Vagina (tissue), 2 donors: Measurements from ENCODE around the gene MAP3K20. TPM values are rescaled to one million over a fixed set of nuclear protein-coding genes. Genes with fewer than 3 reads are reported as not detected.
A peak's percentile ranks its signal among the peaks of the same experiment; 100 is the strongest.

Experiments
- DNase-seq, 2 donors: peaks; one replicate each; pipeline ENCODE4 v3.0.0-alpha.2; 2017; ENCODE audit errors: extremely low spot score in 2 of 2
- H3K27ac ChIP-seq: fragments of 200-600 bp; sonication (generic); one replicate; pipeline ENCODE4 v1.5.1; 2019
- H3K27me3 ChIP-seq: fragments of 200-600 bp; sonication (generic); one replicate; pipeline ENCODE4 v1.5.1; 2019
- H3K36me3 ChIP-seq, 2 donors: fragments of 200-600 bp; sonication (generic); one replicate each; pipeline ENCODE4 v1.5.1; 2017 to 2019
- H3K4me1 ChIP-seq: fragments of 200-600 bp; sonication (generic); one replicate; pipeline ENCODE4 v1.5.1; 2019
- H3K4me3 ChIP-seq, 2 donors: fragments of 200-600 bp; sonication (generic); 1 replicate in 1 of 2; 2 replicates in 1 of 2; pipeline ENCODE4 v1.5.1; 2016 to 2019
- H3K9me3 ChIP-seq: fragments of 200-600 bp; sonication (generic); one replicate; pipeline ENCODE4 v1.5.1; 2019
- POLR2A ChIP-seq, 2 donors: fragments of 450-650 bp; IDR thresholded peaks; one replicate each; pipeline ENCODE4 v1.6.1; 2017; ENCODE audit warnings: antibody characterized with exemption in 2 of 2, mild to moderate bottlenecking in 2 of 2, moderate library complexity in 2 of 2
- POLR2AphosphoS5 ChIP-seq, 2 donors: sonication (generic); formaldehyde crosslinking; IDR thresholded peaks; one replicate each; pipeline ENCODE4 v1.9.0; 2017; ENCODE audit warnings: antibody characterized with exemption in 2 of 2, mild to moderate bottlenecking in 2 of 2, low read depth in 1 of 2; ENCODE audit not compliant: insufficient read depth in 1 of 2
- intact Hi-C: fragments of 100-400 bp; cut with DNase I; formaldehyde crosslinking; loops from one replicate; pipeline ENCODE4 v1.15.1; 2023
- total RNA-seq: library from RNA; depleted of rRNA; stranded (reverse); fragments of >200 nt; gene quantifications from one replicate; pipeline ENCODE4 v1.2.3, GENCODE V29; 2016
- TF ChIP-seq, protein P1 (sequence below), 3 experiments: fragments of 450-650 bp in 2 of 3; fragments of 200-600 bp in 1 of 3; sonication (generic) in 1 of 3; IDR thresholded peaks; one replicate each; pipeline ENCODE4 v1.5.1; 2017 to 2019; ENCODE audit warnings: antibody characterized with exemption in 3 of 3, mild to moderate bottlenecking in 2 of 3, moderate library complexity in 2 of 3

Gene MAP3K20
- 59.4 TPM for total RNA-seq

DNA sequence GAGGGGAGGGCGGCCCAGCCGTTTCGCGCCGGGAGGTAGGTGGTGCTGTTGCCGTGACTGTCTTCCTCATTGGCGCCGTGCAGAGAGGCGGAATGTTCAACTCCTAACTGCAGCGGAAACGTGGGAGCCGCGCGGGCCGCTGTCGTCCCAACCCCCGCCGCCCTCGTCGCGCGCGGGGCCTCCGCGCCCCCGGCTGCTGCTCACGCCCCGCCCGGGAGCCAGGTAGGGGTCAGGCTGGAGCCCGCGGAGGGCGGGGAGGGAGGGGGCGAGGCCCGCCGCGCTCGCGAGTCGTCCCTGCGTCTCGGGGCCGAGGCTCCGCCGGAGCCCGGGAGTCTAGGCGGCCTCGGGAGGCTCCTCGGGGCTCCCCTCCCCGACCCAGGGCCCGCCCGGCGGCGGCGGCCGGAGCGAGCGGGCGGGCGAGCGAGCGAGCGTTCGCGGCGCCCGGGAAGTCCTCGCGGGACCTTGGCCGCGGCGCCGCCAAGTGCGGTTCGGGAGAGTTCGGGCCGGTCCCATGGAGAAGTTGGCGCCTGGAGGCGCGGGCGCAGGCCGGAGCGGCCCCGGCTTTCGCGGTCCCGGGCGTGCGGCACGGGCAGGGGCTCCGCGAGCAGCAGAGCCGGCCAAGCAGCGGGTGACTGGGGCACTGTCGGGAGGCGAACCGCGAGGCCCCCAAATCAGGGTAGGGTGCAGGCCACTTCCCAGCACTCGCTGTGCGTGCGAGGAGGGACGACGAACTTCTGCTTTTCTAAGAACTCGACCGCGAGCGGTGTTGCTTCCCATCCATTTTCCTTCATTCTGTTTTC lies at the start of gene MAP3K20:
Gene MAP3K20, plus strand, starts transcription at position 66 of the 800 bp plus-strand sequence. CDS start 15,186 bp downstream, outside the sequence.
- no peaks in the 10 kb centered on the region for H3K9me3 ChIP-seq
- H3K36me3 ChIP-seq: no peaks in the 10 kb centered on the region
- TF ChIP-seq POLR2A (IDR thresholded peaks at IDR 0.05) (peak in 1 of 2 donors; percentile 67), POLR2AphosphoS5 (IDR thresholded peaks at IDR 0.05; ENCODE audit: insufficient read depth in 1 of 2, low read depth in 1 of 2) (peak in 1 of 2 donors; percentile 52)
- TF ChIP-seq, protein P1, sequence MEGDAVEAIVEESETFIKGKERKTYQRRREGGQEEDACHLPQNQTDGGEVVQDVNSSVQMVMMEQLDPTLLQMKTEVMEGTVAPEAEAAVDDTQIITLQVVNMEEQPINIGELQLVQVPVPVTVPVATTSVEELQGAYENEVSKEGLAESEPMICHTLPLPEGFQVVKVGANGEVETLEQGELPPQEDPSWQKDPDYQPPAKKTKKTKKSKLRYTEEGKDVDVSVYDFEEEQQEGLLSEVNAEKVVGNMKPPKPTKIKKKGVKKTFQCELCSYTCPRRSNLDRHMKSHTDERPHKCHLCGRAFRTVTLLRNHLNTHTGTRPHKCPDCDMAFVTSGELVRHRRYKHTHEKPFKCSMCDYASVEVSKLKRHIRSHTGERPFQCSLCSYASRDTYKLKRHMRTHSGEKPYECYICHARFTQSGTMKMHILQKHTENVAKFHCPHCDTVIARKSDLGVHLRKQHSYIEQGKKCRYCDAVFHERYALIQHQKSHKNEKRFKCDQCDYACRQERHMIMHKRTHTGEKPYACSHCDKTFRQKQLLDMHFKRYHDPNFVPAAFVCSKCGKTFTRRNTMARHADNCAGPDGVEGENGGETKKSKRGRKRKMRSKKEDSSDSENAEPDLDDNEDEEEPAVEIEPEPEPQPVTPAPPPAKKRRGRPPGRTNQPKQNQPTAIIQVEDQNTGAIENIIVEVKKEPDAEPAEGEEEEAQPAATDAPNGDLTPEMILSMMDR (IDR thresholded peaks at IDR 0.05): peak in 1 of 3 experiments; percentile 64
- intact Hi-C loops: loop anchor here (1.0 kb wide), 1 partner anchor 134 kb away; no protein-coding TSS in a partner anchor
- H3K27ac ChIP-seq: peak within 1 kb of the TSS; percentile 99
- peak within 1 kb of the TSS; percentile 77 to 83 for H3K4me3 ChIP-seq
- H3K4me1 ChIP-seq: peaks cover 29% of the 10 kb centered on the region
- H3K27me3 ChIP-seq: no peaks in the 10 kb centered on the region
- DNase-seq: no peak

DNA sequence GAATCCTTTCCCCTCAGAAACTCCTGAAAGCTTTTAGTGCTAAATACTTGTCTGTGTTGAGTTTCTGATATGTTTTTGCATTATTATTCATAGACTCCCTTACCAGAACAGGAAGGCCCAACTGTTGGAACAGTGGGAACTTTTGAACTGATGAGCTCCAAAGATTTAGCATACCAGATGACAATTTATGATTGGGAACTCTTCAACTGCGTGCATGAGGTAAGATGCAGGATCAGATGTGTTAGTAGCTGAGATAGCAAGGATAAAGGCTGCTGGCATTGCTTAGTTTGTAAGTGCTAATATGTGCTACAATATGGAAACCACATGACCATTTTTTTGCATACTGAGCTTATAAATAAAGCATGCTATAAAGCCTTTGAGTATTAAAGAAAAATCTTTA lies 49.2 kb upstream of the MAP3K20 start:
- DNase-seq: no peak
- no peak for TF ChIP-seq POLR2AphosphoS5 (IDR thresholded peaks at IDR 0.05; ENCODE audit: insufficient read depth in 1 of 2, low read depth in 1 of 2)
- TF ChIP-seq POLR2A (IDR thresholded peaks at IDR 0.05): no peak
- TF ChIP-seq, protein P1 (IDR thresholded peaks at IDR 0.05): no peak
- Histone ChIP-seq H3K27me3 (no peaks in the 10 kb centered on the region), H3K27ac (no peak overlapping the region), H3K4me1 (peaks cover 9% of the 10 kb centered on the region), H3K36me3 (no peaks in the 10 kb centered on the region), H3K9me3 (no peaks in the 10 kb centered on the region), H3K4me3 (no peak overlapping the region)
- intact Hi-C loops: no loop called here

DNA sequence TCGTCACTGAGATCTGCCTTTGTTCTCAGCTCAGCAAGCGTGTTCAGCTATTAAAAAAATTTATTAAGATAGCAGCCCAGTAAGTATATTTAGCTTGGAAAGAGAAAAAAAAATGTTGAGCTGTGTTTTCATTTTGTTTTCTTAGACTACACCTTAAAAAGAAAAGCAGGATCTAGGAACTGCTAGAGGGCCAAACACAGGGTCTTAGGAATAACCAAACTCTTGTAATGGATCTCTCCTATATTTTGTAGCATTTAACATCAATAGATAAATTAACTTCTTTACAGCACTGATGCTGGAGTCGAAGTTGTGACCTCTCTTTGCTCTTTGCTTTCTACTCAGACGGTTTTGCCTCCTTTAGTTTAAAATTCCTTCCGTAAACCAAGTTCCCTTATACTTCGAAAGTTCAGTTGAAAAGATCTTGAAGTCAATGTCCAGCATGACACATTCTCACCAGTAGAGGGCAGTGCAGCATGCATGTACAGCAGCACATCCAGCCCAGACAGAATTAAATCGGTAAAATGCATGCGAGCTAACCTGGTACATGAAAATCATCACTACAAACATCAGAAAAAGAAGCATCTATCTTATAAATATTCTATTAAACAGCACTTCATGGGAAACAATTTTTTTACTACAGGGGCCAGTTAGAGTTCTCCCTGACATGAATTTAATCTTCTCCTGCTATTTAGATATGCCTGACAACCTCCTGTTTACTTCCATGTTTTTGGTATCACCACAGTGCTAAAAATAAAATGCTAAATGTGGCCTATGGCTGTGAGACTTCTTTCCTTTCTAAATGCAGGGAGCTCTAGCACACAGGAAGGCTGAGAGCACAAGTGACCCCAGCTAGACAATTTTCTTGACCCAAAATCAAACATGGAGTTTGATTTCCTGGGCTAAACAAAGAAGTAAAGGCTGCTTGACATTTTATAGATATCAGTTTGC lies 48.2 kb upstream of the MAP3K20 start:
- H3K36me3 ChIP-seq: no peaks in the 10 kb centered on the region
- intact Hi-C loops: no loop called here
- TF ChIP-seq POLR2A (IDR thresholded peaks at IDR 0.05) (no peak), POLR2AphosphoS5 (IDR thresholded peaks at IDR 0.05; ENCODE audit: insufficient read depth in 1 of 2, low read depth in 1 of 2) (peak in 1 of 2 donors; percentile 80)
- TF ChIP-seq, protein P1 (IDR thresholded peaks at IDR 0.05): peak; percentile 82 to 98 (median 93)
- H3K27me3 ChIP-seq: no peaks in the 10 kb centered on the region
- H3K9me3 ChIP-seq: no peaks in the 10 kb centered on the region
- H3K4me3 ChIP-seq: no peak overlapping the region
- no peak for DNase-seq
- peak overlapping the region; percentile 76 for H3K27ac ChIP-seq
- H3K4me1 ChIP-seq: peaks cover 9% of the 10 kb centered on the region

DNA sequence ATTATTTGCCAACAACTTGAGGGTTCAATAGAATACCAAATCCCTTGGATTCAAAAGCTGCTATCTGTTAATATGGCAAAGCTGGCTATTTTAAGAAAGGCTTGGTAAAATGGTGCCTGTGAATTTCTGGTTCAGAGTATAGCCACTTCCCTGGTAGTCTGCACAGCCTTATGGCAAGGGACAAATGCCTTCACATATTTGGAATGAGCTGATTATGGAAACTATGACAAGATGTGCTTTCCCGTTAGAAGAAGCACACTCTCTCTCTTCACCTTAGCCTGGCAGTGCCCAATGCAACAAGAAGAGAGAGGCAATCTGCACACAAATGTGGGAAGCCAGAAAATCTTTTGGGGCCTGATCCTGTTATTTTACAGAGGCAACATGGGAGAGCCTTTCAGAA lies 47.5 kb upstream of the MAP3K20 start:
- Histone ChIP-seq H3K4me3 (no peak overlapping the region), H3K9me3 (no peaks in the 10 kb centered on the region), H3K36me3 (no peaks in the 10 kb centered on the region), H3K27ac (peak overlapping the region; percentile 76), H3K4me1 (peaks cover 9% of the 10 kb centered on the region), H3K27me3 (no peaks in the 10 kb centered on the region)
- intact Hi-C loops: no loop called here
- TF ChIP-seq POLR2A (IDR thresholded peaks at IDR 0.05) (no peak), POLR2AphosphoS5 (IDR thresholded peaks at IDR 0.05; ENCODE audit: insufficient read depth in 1 of 2, low read depth in 1 of 2) (no peak)
- TF ChIP-seq, protein P1 (IDR thresholded peaks at IDR 0.05): no peak
- no peak for DNase-seq
